HepG2 (cell line): ENCODE measurements around the gene ZNF865. TPM values are rescaled to one million over a fixed set of nuclear protein-coding genes. Genes with fewer than 3 reads are reported as not detected.

ENCODE experiments used
- EED ChIP-seq: sonication (generic); formaldehyde crosslinking; IDR thresholded peaks from 2 replicates; pipeline ENCODE4 v1.5.0; 2020; ENCODE audit warnings: mild to moderate bottlenecking, missing genetic modification reagents
- EZH2 ChIP-seq: conservative IDR thresholded peaks from 2 replicates; pipeline ENCODE4 v1.6.1; 2012; ENCODE audit warnings: mild to moderate bottlenecking, low read depth, low read length, moderate library complexity
- KAT7 ChIP-seq: IDR thresholded peaks from 2 replicates; pipeline ENCODE4 v1.6.1; 2018; ENCODE audit warnings: borderline replicate concordance, missing compliant biosample characterization
- MED13 ChIP-seq: sonication (generic); formaldehyde crosslinking; IDR thresholded peaks from 2 replicates; pipeline ENCODE4 v1.5.0; 2020; ENCODE audit warnings: missing genetic modification reagents
- NFYB ChIP-seq: sonication (generic); formaldehyde crosslinking; IDR thresholded peaks from 2 replicates; pipeline ENCODE4 v1.4.0; 2020; ENCODE audit warnings: missing genetic modification reagents
- SKI ChIP-seq: fragments of 450-650 bp; IDR thresholded peaks from one replicate; pipeline ENCODE4 v1.6.1; 2018; ENCODE audit warnings: mild to moderate bottlenecking; ENCODE audit not compliant: partially characterized antibody
- SMARCC2 ChIP-seq: fragments of 450-650 bp; IDR thresholded peaks from 2 replicates; pipeline ENCODE4 v1.6.1; 2017; ENCODE audit warnings: antibody characterized with exemption, mild to moderate bottlenecking
- SP4 ChIP-seq: sonication (generic); formaldehyde crosslinking; IDR thresholded peaks from 2 replicates; pipeline ENCODE4 v1.8.1; 2023; ENCODE audit warnings: mild to moderate bottlenecking, missing genetic modification reagents
- SSRP1 ChIP-seq: IDR thresholded peaks from 2 replicates; pipeline ENCODE4 v1.6.1; 2016; ENCODE audit warnings: control low read depth
- ZBED4 ChIP-seq: sonication (generic); formaldehyde crosslinking; IDR thresholded peaks from 2 replicates; pipeline ENCODE4 v1.4.0; 2020; ENCODE audit warnings: missing genetic modification reagents, borderline replicate concordance
- ZMYM4 ChIP-seq: sonication (generic); formaldehyde crosslinking; IDR thresholded peaks from 2 replicates; pipeline ENCODE4 v1.8.1; 2023; ENCODE audit warnings: mild to moderate bottlenecking, missing genetic modification reagents
- ZNF136 ChIP-seq: sonication (generic); formaldehyde crosslinking; IDR thresholded peaks from 2 replicates; pipeline ENCODE4 v1.8.1; 2022; ENCODE audit warnings: low read depth, mild to moderate bottlenecking, moderate library complexity, missing genetic modification reagents
- ZNF17 ChIP-seq: sonication (generic); formaldehyde crosslinking; IDR thresholded peaks from 2 replicates; pipeline ENCODE4 v1.5.0; 2020; ENCODE audit warnings: mild to moderate bottlenecking, missing genetic modification reagents
- ZNF547 ChIP-seq: sonication (generic); formaldehyde crosslinking; IDR thresholded peaks from 2 replicates; pipeline ENCODE4 v1.5.1; 2020; ENCODE audit warnings: mild to moderate bottlenecking, missing genetic modification reagents
- ZNF563 ChIP-seq: sonication (generic); formaldehyde crosslinking; IDR thresholded peaks from 2 replicates; pipeline ENCODE4 v1.8.0; 2022; ENCODE audit warnings: mild to moderate bottlenecking, moderate library complexity, missing genetic modification reagents
- ZNF597 ChIP-seq: sonication (generic); formaldehyde crosslinking; IDR thresholded peaks from 2 replicates; pipeline ENCODE4 v1.5.0; 2020; ENCODE audit warnings: missing genetic modification reagents
- ZNF75D ChIP-seq: sonication (generic); formaldehyde crosslinking; IDR thresholded peaks from 2 replicates; pipeline ENCODE4 v1.8.1; 2023; ENCODE audit warnings: missing genetic modification reagents, mild to moderate bottlenecking, borderline replicate concordance
- ZNF790 ChIP-seq: sonication (generic); formaldehyde crosslinking; IDR thresholded peaks from 2 replicates; pipeline ENCODE4 v1.8.0; 2022; ENCODE audit warnings: missing genetic modification reagents, mild to moderate bottlenecking, borderline replicate concordance
- ZNF792 ChIP-seq: IDR thresholded peaks from 2 replicates; pipeline ENCODE4 v1.6.1; 2016
- ZNF816 ChIP-seq: sonication (generic); formaldehyde crosslinking; IDR thresholded peaks from 2 replicates; pipeline ENCODE4 v1.8.0; 2022; ENCODE audit warnings: missing genetic modification reagents, mild to moderate bottlenecking, borderline replicate concordance
- ZSCAN21 ChIP-seq: sonication (generic); formaldehyde crosslinking; IDR thresholded peaks from 2 replicates; pipeline ENCODE4 v1.8.0; 2022; ENCODE audit warnings: mild to moderate bottlenecking, missing genetic modification reagents, moderate library complexity, borderline replicate concordance
- polyA plus RNA-seq, 8 experiments: library from polyadenylated mRNA; depleted of rRNA in 3 of 8; stranded (reverse) in 7 of 8; unstranded in 1 of 8; fragments of >200 nt; fragmentation: Illumina TruSeq in 4 of 8; extraction: Trizol in 4 of 8; gene quantifications; 2 replicates each; pipeline versions ENCODE4 v1.2.1 to v1.2.3, GENCODE V29; 2011 to 2016; ENCODE audit warnings: low read depth in 4 of 8, missing spikeins in 1 of 8, mixed read lengths in 1 of 8; ENCODE audit not compliant: insufficient read depth in 1 of 8
- total RNA-seq, 5 experiments: library from RNA; depleted of rRNA; stranded (reverse); fragments of >200 nt; fragmentation: Illumina TruSeq; extraction: Trizol; gene quantifications; 2 replicates each; pipeline ENCODE4 v1.2.3, GENCODE V29; 2016; ENCODE audit warnings: low read depth in 1 of 5
- TF ChIP-seq, protein P1 (sequence below): sonication (generic); formaldehyde crosslinking; IDR thresholded peaks from 2 replicates; pipeline ENCODE4 v1.5.0; 2020; ENCODE audit warnings: missing genetic modification reagents
- TF ChIP-seq, protein P2 (sequence below): IDR thresholded peaks from 2 replicates; pipeline ENCODE4 v1.6.1; 2016; ENCODE audit warnings: missing biosample characterization, missing genetic modification reagents, low read depth

The ZNF865 gene
- total and polyA plus RNA-seq, 2 of the 13 experiments (the other 11 are each of a cell fraction or from before 2014, with no cell fraction given): 0.93 to 1.0 TPM

DNA sequence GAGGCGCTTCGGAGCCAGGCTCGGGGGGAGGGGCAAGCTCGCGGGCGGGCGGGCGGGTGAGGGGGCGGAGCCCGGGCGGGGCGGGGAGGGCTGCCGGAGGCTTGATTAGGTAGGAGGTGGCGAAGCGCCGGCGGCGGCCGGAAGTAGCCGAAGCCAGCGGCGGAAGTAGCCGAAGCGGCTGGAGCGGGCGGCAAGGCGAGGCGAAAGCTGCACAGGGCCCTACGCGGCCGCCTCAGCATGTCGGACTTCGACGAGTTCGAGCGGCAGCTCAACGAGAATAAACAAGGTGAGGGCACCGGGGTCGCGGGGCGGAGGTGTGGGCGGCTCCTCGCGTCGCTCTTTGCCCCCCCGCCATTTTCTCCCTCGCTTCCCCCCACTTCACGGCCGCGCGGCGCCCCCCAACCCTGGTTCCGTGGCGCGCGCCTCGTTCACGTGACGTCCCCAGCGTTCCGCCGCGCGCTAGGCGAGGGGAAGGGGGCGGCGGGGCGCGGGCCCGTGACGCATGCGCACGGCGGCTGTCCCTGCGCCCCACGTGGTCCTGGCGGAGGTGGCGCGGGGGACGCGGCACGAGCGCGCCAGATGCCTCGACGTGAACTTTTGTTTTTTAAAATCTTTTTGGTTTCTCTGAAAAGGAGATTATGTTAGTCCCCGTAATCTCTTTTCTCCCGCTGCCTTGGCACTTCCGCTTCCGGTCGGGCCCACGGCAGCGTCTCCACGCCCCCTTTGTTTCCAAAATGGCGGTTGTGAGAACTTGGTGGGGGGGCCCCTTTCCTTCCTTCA, 49.6 kb downstream of the ZNF865 start, which contains the start of gene U2AF2 (continued):
- TF ChIP-seq ZNF17 (CRISPR knock-in tag): no peak
- TF ChIP-seq SP4 (CRISPR knock-in tag): peak; percentile 20
- TF ChIP-seq, protein P1, sequence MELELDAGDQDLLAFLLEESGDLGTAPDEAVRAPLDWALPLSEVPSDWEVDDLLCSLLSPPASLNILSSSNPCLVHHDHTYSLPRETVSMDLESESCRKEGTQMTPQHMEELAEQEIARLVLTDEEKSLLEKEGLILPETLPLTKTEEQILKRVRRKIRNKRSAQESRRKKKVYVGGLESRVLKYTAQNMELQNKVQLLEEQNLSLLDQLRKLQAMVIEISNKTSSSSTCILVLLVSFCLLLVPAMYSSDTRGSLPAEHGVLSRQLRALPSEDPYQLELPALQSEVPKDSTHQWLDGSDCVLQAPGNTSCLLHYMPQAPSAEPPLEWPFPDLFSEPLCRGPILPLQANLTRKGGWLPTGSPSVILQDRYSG (CRISPR knock-in tag): peak; percentile 65; the same call in 1 of the 2 replicates
- TF ChIP-seq ZNF597: no peak
- TF ChIP-seq ZNF790 (CRISPR knock-in tag): 0 out of 2 replicates have a peak, but pooled peaks have one; percentile 36
- peak; percentile 42; the same call in 1 of the 2 replicates for TF ChIP-seq ZMYM4 (CRISPR knock-in tag)
- 0 out of 2 replicates have a peak, but pooled peaks have one; percentile 40 for TF ChIP-seq ZBED4 (CRISPR knock-in tag)
- TF ChIP-seq ZNF792 (CRISPR knock-in tag): peak; percentile 17; the same call in 1 of the 2 replicates
- peak; percentile 74; the same call in 1 of the 2 replicates for TF ChIP-seq ZNF547
- TF ChIP-seq ZNF75D (CRISPR knock-in tag): no peak; the same call in 1 of the 2 replicates
- TF ChIP-seq ZNF816 (CRISPR knock-in tag): peak; percentile 84; the same call in 1 of the 2 replicates
- TF ChIP-seq ZNF136 (CRISPR knock-in tag): no peak
- TF ChIP-seq KAT7: peak; percentile 62; the same call in 1 of the 2 replicates
- no peak for TF ChIP-seq SSRP1
- no peak for TF ChIP-seq SKI
- TF ChIP-seq, protein P2, sequence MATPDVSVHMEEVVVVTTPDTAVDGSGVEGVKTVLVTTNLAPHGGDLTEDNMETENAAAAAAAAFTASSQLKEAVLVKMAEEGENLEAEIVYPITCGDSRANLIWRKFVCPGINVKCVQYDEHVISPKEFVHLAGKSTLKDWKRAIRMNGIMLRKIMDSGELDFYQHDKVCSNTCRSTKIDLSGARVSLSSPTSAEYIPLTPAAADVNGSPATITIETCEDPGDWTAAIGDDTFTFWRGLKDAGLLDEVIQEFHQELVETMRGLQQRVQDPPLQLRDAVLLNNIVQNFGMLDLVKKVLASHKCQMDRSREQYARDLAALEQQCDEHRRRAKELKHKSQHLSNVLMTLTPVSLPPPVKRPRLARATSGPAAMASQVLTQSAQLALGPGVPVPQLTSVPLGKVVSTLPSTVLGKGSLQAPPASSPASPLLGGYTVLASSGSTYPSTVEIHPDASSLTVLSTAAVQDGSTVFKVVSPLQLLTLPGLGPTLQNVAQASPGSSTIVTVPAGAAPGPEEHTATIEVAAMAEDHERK (CRISPR knock-in tag): no peak
- 0 out of 2 replicates have a peak, but pooled peaks have one; percentile 38 for TF ChIP-seq MED13 (CRISPR knock-in tag)
- peak; percentile 77; the same call in 1 of the 2 replicates for TF ChIP-seq ZSCAN21 (CRISPR knock-in tag)
- no peak for TF ChIP-seq EED (CRISPR knock-in tag)
- TF ChIP-seq EZH2: no peak
- TF ChIP-seq NFYB (CRISPR knock-in tag): no peak; the same call in 1 of the 2 replicates
- TF ChIP-seq ZNF563 (CRISPR knock-in tag): peak; percentile 85
- no peak for TF ChIP-seq SMARCC2
